ENCODE measurements around the gene KANSL1L.

The KANSL1L gene

GRCh38 chr2:210171309-210172218 lies at the start of gene KANSL1L:
Gene KANSL1L, minus strand, starts transcription at chr2:210171409. Its CDS starts 16,827 bp downstream, at chr2:210154582.
- Mint-ChIP-seq H3K36me3 (ENCODE audit: low read depth) (peaks cover 9% of the 10 kb centered on the region), H3K27me3 (peaks cover 4% of the 10 kb centered on the region), H3K27ac (peak within 1 kb of the TSS; percentile 99), H3K9me3 (no peaks in the 10 kb centered on the region), H3K4me1 (ENCODE audit: low read depth) (peaks cover 38% of the 10 kb centered on the region), H3K4me3 (peak within 1 kb of the TSS; percentile 97)
- peak; percentile 98 for DNase-seq

GRCh38 chr2:210215120-210215519 lies 43.9 kb upstream of the KANSL1L start:
- no peak for DNase-seq
- no peak overlapping the region for H3K27ac Mint-ChIP-seq
- H3K4me3 Mint-ChIP-seq = no peak overlapping the region
- no peaks in the 10 kb centered on the region for H3K36me3 Mint-ChIP-seq (ENCODE audit: low read depth)
- H3K9me3 Mint-ChIP-seq = no peaks in the 10 kb centered on the region
- H3K4me1 Mint-ChIP-seq (ENCODE audit: low read depth) = no peaks in the 10 kb centered on the region
- peaks cover 11% of the 10 kb centered on the region for H3K27me3 Mint-ChIP-seq

- Mint-ChIP-seq H3K4me1 (ENCODE audit: low read depth) (no peaks in the 10 kb centered on the region), H3K9me3 (no peaks in the 10 kb centered on the region), H3K36me3 (ENCODE audit: low read depth) (no peaks in the 10 kb centered on the region), H3K4me3 (no peak overlapping the region), H3K27ac (no peak overlapping the region), H3K27me3 (peaks cover 16% of the 10 kb centered on the region)
- DNase-seq = no peak
Observed at GRCh38 chr2:210210185-210210584, 39.0 kb upstream of the KANSL1L start.

- no peak overlapping the region for H3K4me3 Mint-ChIP-seq
- H3K27me3 Mint-ChIP-seq = peaks cover 18% of the 10 kb centered on the region
- H3K4me1 Mint-ChIP-seq (ENCODE audit: low read depth) = no peaks in the 10 kb centered on the region
- no peak for DNase-seq
- no peaks in the 10 kb centered on the region for H3K36me3 Mint-ChIP-seq (ENCODE audit: low read depth)
- no peaks in the 10 kb centered on the region for H3K9me3 Mint-ChIP-seq
- no peak overlapping the region for H3K27ac Mint-ChIP-seq
Observed at GRCh38 chr2:210207929-210208328, 36.7 kb upstream of the KANSL1L start.

GRCh38 chr2:210203558-210203957 lies 32.3 kb upstream of the KANSL1L start:
- DNase-seq = no peak
- Mint-ChIP-seq H3K4me3 (no peak overlapping the region), H3K27me3 (peaks cover 24% of the 10 kb centered on the region), H3K36me3 (ENCODE audit: low read depth) (no peaks in the 10 kb centered on the region), H3K4me1 (ENCODE audit: low read depth) (no peaks in the 10 kb centered on the region), H3K27ac (no peak overlapping the region), H3K9me3 (no peaks in the 10 kb centered on the region)

GRCh38 chr2:210203147-210203546 lies 31.9 kb upstream of the KANSL1L start:
- peaks cover 24% of the 10 kb centered on the region for H3K27me3 Mint-ChIP-seq
- H3K27ac Mint-ChIP-seq = no peak overlapping the region
- no peaks in the 10 kb centered on the region for H3K36me3 Mint-ChIP-seq (ENCODE audit: low read depth)
- no peak overlapping the region for H3K4me3 Mint-ChIP-seq
- no peaks in the 10 kb centered on the region for H3K9me3 Mint-ChIP-seq
- no peaks in the 10 kb centered on the region for H3K4me1 Mint-ChIP-seq (ENCODE audit: low read depth)
- no peak for DNase-seq

- Mint-ChIP-seq H3K27ac (no peak overlapping the region), H3K9me3 (no peaks in the 10 kb centered on the region), H3K4me1 (ENCODE audit: low read depth) (no peaks in the 10 kb centered on the region), H3K36me3 (ENCODE audit: low read depth) (no peaks in the 10 kb centered on the region), H3K4me3 (no peak overlapping the region), H3K27me3 (peaks cover 11% of the 10 kb centered on the region)
- DNase-seq = no peak
Observed at GRCh38 chr2:210199854-210200253, 28.6 kb upstream of the KANSL1L start.

- no peak for DNase-seq
- no peak overlapping the region for H3K27ac Mint-ChIP-seq
- H3K4me3 Mint-ChIP-seq = no peak overlapping the region
- H3K27me3 Mint-ChIP-seq = peaks cover 11% of the 10 kb centered on the region
- H3K36me3 Mint-ChIP-seq (ENCODE audit: low read depth) = no peaks in the 10 kb centered on the region
- H3K9me3 Mint-ChIP-seq = no peaks in the 10 kb centered on the region
- no peaks in the 10 kb centered on the region for H3K4me1 Mint-ChIP-seq (ENCODE audit: low read depth)
Observed at GRCh38 chr2:210199186-210199765, 28.1 kb upstream of the KANSL1L start.

GRCh38 chr2:210198326-210198725 lies 27.1 kb upstream of the KANSL1L start:
- Mint-ChIP-seq H3K9me3 (no peaks in the 10 kb centered on the region), H3K27ac (no peak overlapping the region), H3K36me3 (ENCODE audit: low read depth) (no peaks in the 10 kb centered on the region), H3K4me1 (ENCODE audit: low read depth) (no peaks in the 10 kb centered on the region), H3K27me3 (peaks cover 11% of the 10 kb centered on the region), H3K4me3 (no peak overlapping the region)
- DNase-seq = no peak

- DNase-seq = no peak
- Mint-ChIP-seq H3K27me3 (peaks cover 7% of the 10 kb centered on the region), H3K4me1 (ENCODE audit: low read depth) (no peaks in the 10 kb centered on the region), H3K36me3 (ENCODE audit: low read depth) (no peaks in the 10 kb centered on the region), H3K4me3 (no peak overlapping the region), H3K27ac (no peak overlapping the region), H3K9me3 (no peaks in the 10 kb centered on the region)
Observed at GRCh38 chr2:210197720-210198119, 26.5 kb upstream of the KANSL1L start.

GRCh38 chr2:210195101-210195852 lies 24.1 kb upstream of the KANSL1L start:
- no peak overlapping the region for H3K4me3 Mint-ChIP-seq
- H3K27ac Mint-ChIP-seq = no peak overlapping the region
- H3K9me3 Mint-ChIP-seq = no peaks in the 10 kb centered on the region
- no peaks in the 10 kb centered on the region for H3K27me3 Mint-ChIP-seq
- no peak for DNase-seq
- H3K4me1 Mint-ChIP-seq (ENCODE audit: low read depth) = no peaks in the 10 kb centered on the region
- H3K36me3 Mint-ChIP-seq (ENCODE audit: low read depth) = no peaks in the 10 kb centered on the region

GRCh38 chr2:210190345-210190744 lies 19.1 kb upstream of the KANSL1L start:
- peaks cover 11% of the 10 kb centered on the region for H3K9me3 Mint-ChIP-seq
- H3K4me3 Mint-ChIP-seq = no peak overlapping the region
- H3K27me3 Mint-ChIP-seq = peaks cover 7% of the 10 kb centered on the region
- no peak overlapping the region for H3K27ac Mint-ChIP-seq
- H3K4me1 Mint-ChIP-seq (ENCODE audit: low read depth) = peaks cover 2% of the 10 kb centered on the region
- no peaks in the 10 kb centered on the region for H3K36me3 Mint-ChIP-seq (ENCODE audit: low read depth)
- DNase-seq = no peak

- no peak overlapping the region for H3K4me3 Mint-ChIP-seq
- H3K27ac Mint-ChIP-seq = no peak overlapping the region
- H3K9me3 Mint-ChIP-seq = peaks cover 16% of the 10 kb centered on the region
- H3K27me3 Mint-ChIP-seq = peaks cover 7% of the 10 kb centered on the region
- DNase-seq = no peak
- peaks cover 2% of the 10 kb centered on the region for H3K4me1 Mint-ChIP-seq (ENCODE audit: low read depth)
- peaks cover 3% of the 10 kb centered on the region for H3K36me3 Mint-ChIP-seq (ENCODE audit: low read depth)
Observed at GRCh38 chr2:210189452-210190138, 18.4 kb upstream of the KANSL1L start.

- Mint-ChIP-seq H3K36me3 (ENCODE audit: low read depth) (peaks cover 3% of the 10 kb centered on the region), H3K4me3 (no peak overlapping the region), H3K9me3 (peaks cover 24% of the 10 kb centered on the region), H3K27me3 (peaks cover 7% of the 10 kb centered on the region), H3K27ac (no peak overlapping the region), H3K4me1 (ENCODE audit: low read depth) (peaks cover 6% of the 10 kb centered on the region)
- DNase-seq = no peak
Observed at GRCh38 chr2:210188755-210189154, 17.5 kb upstream of the KANSL1L start.

All from activated T-cell treated with anti-CD3 and anti-CD28 coated beads, Interleukin-2, amount 50 U/mL, for 24 hours (primary cell).